Skeletal muscle tissue (tissue), 4 donors: ENCODE results near the gene METTL26. TPM values are rescaled to one million over a fixed set of nuclear protein-coding genes. Genes with fewer than 3 reads are reported as not detected.

Experiments used
- H3K27ac ChIP-seq: one replicate; pipeline ENCODE4 v1.7.0; 2013; ENCODE audit warnings: mild to moderate bottlenecking, low read depth, low read length, inconsistent platforms
- H3K27me3 ChIP-seq, 3 donors: one replicate each; pipeline ENCODE4 v1.7.0; 2013; ENCODE audit warnings: low read length in 3 of 3; ENCODE audit not compliant: control insufficient read depth in 3 of 3, insufficient read depth in 3 of 3
- H3K36me3 ChIP-seq, 3 donors: one replicate each; pipeline ENCODE4 v1.7.0; 2013; ENCODE audit warnings: low read length in 3 of 3; ENCODE audit not compliant: control insufficient read depth in 3 of 3, insufficient read depth in 3 of 3
- H3K4me1 ChIP-seq, 3 donors: one replicate each; pipeline ENCODE4 v1.7.0; 2013; ENCODE audit warnings: low read length in 3 of 3, mild to moderate bottlenecking in 3 of 3; ENCODE audit not compliant: control insufficient read depth in 3 of 3, insufficient read depth in 3 of 3
- H3K4me3 ChIP-seq, 3 donors: one replicate each; pipeline ENCODE4 v1.7.0; 2013; ENCODE audit warnings: low read length in 3 of 3
- H3K9ac ChIP-seq, 3 donors: one replicate each; pipeline ENCODE4 v1.7.0; 2013; ENCODE audit warnings: low read length in 3 of 3, mild to moderate bottlenecking in 3 of 3, moderate library complexity in 2 of 3, low read depth in 1 of 3
- H3K9me3 ChIP-seq, 3 donors: one replicate each; pipeline ENCODE4 v1.7.0; 2013; ENCODE audit warnings: low read length in 3 of 3; ENCODE audit not compliant: control insufficient read depth in 3 of 3
- total RNA-seq: library from RNA; depleted of rRNA; stranded (reverse); fragments of >200 nt; gene quantifications from one replicate; pipeline ENCODE4 v1.2.3, GENCODE V29; 2014
- donor health status: Osteomylitis.

The METTL26 gene
- total RNA-seq, 1 donor from 2014 or later, result 32.4 TPM

DNA sequence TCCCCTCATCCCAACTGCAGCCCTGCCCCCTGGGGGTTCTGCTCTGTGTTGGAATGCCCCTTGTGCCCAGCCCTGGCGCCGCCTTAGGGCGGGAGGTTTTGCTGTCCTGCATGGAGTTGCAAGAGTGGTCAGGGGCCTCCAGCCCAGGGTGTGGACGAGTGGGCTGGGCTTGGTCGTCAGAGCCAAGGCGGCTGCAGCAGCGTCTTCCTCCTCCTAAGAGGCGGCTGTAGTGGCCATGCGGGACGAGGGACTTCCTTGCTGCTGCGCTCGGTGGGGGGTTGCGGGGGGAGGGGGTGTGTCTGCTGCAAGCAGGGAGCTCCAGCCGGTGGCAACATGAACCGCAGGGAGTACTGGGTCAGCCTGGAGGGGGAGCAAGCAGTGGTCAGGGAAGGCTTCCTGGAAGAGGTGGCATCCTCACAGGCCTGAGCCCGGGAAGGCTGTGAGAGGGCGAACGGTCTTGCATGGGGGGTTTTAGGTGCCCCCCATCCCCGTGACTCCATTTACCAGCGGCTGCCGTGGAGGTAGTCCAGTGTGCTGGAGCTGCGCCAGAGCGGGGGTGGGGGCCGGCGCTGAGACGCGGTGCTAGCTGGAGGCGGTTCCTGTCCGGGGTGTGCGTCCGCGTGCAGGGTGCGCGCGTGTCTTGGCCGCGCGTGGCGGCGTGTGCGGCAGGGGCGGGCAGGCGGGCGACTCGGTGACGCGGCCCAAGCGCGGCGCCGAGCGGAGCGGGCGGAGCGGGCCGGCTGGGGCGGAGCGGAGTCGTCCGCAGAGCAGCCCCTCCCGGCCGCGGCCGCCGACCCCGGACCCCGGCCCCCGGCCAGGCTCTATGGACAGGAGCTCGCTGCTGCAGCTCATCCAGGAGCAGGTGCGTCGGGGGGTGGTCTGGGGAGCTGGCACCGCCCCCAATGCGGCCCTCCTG lies 39.1 kb upstream of the METTL26 start, which contains the start of gene RHBDL1:
TSS of gene RHBDL1 (plus strand) at position 704 of the 916 bp plus-strand sequence. CDS start at position 824, 120 bp downstream.
- Histone ChIP-seq H3K4me3 (peak within 1 kb of the TSS in 2 of 3 donors; percentile 29 to 32), H3K9me3 (no peaks in the 10 kb centered on the region), H3K27me3 (peaks cover 0 to 16% (median 7%) of the 10 kb centered on the region in 3 donors), H3K4me1 (peaks cover 6 to 16% (median 13%) of the 10 kb centered on the region in 3 donors), H3K9ac (peak within 1 kb of the TSS in 1 of 3 donors; percentile 57), H3K27ac (no peak within 1 kb of the TSS), H3K36me3 (peaks cover 25 to 36% (median 28%) of the 10 kb centered on the region in 3 donors)

DNA sequence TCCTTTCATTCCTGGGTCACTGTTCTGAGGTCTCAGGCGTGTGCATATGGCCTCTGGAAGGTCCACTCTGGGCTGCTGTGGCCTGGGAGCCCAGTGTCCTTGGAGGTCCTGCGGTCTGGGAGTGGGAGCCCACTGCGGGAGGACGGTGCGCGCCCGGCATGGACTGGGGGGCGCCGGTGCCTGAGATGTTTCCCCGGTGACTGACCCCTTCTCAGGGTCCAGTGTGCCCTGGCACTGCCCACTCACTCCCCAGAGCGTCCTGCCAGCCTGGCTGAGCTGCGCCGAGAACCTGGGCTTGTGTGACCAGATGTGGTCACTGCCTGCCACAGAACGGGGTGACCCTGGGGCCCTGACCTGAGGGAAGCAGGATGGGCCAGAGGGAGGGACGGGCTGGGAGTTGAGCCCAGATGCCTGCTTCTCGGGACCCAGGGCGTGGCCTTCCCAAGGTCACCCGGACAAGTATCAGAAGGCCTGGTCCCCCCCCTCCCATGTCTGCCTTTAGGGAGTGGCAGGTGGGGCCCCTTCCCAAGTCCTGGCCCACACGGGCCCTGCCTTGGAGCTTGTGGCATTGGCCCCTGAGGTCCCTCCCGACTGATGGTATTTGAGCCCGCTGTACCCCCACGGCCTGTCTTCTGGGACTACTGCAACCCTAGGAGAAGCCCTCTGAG lies 38.2 kb upstream of the METTL26 start:
- Histone ChIP-seq H3K9me3 (no peaks in the 10 kb centered on the region), H3K36me3 (peaks cover 30 to 37% (median 36%) of the 10 kb centered on the region in 3 donors), H3K9ac (peak overlapping the region in 2 of 3 donors; percentile 33 to 45), H3K4me3 (no peak overlapping the region), H3K27ac (no peak overlapping the region), H3K27me3 (peaks cover 0 to 16% (median 7%) of the 10 kb centered on the region in 3 donors), H3K4me1 (peaks cover 5 to 16% (median 10%) of the 10 kb centered on the region in 3 donors)

DNA sequence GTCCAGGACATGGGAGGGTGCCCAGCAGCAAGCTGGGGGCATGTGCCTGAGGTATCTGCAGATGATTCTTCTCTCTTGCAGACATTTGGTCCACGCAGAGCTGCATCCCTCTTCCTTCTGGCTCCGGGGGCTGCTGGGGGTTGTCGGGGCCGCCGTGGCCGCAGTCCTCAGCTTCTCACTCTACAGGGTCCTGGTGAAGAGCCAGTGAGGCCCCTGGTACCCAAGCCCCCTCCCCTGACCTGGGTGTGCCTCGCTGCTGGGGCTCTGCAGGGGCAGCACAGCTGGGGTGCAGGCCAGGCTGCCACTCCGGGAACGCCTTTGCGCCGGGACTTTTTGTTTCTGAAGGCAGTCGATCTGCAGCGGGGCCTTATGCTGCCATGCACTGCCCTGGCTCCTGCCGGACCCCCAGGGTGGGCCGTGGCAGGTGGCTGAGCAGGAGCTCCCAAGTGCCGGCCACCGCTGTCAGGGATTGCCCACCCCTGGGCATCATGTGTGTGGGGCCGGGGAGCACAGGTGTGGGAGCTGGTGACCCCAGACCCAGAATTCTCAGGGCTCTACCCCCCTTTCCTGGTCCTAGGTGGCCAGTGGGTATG lies 37.4 kb upstream of the METTL26 start:
- no peak overlapping the region for H3K9ac ChIP-seq
- H3K4me3 ChIP-seq, result no peak overlapping the region
- peaks cover 0 to 16% (median 7%) of the 10 kb centered on the region in 3 donors for H3K27me3 ChIP-seq
- H3K27ac ChIP-seq, result no peak overlapping the region
- H3K9me3 ChIP-seq, result no peaks in the 10 kb centered on the region
- H3K36me3 ChIP-seq, result peaks cover 32 to 40% (median 37%) of the 10 kb centered on the region in 3 donors
- peaks cover 12 to 18% (median 17%) of the 10 kb centered on the region in 3 donors for H3K4me1 ChIP-seq

DNA sequence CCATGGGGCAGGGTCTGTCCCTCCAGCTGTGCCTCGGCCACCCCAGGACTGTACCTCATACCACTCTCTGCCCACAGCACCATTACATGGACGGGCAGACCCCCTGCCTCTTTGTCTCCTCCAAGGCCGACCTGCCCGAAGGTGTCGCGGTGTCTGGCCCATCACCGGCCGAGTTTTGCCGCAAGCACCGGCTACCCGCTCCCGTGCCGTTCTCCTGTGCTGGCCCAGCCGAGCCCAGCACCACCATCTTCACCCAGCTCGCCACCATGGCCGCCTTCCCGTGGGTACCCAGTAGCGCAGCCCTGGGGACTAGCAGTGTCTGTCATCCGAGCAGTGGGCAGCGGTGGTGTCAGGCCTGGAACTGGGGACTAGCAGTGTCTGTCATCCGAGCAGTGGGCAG lies 36.7 kb upstream of the METTL26 start:
- Histone ChIP-seq H3K9me3 (no peaks in the 10 kb centered on the region), H3K9ac (no peak overlapping the region), H3K4me3 (no peak overlapping the region), H3K27ac (no peak overlapping the region), H3K4me1 (peaks cover 12 to 19% (median 17%) of the 10 kb centered on the region in 3 donors), H3K36me3 (peaks cover 32 to 40% (median 37%) of the 10 kb centered on the region in 3 donors), H3K27me3 (peaks cover 0 to 16% (median 7%) of the 10 kb centered on the region in 3 donors)

DNA sequence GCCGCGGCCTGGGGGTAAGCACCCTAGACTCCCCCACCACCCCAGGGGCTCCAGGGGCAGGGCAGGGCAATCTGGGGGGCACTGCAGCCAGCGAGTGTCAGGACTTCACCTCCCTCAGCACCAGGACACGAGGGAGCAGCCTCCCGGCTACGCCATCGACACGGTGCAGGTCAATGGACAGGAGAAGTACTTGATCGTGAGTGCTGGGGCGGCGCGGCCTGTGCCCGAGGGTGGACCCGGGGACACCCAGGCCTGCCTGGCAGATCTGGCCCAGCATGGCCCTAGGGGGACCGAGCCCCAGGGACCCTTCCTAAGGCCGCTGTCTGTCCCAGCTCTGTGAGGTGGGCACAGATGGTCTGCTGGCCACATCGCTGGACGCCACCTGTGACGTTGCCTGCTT lies 36.3 kb upstream of the METTL26 start:
- Histone ChIP-seq H3K27ac (no peak overlapping the region), H3K9ac (no peak overlapping the region), H3K4me3 (no peak overlapping the region), H3K36me3 (peaks cover 32 to 40% (median 37%) of the 10 kb centered on the region in 3 donors), H3K27me3 (peaks cover 0 to 15% (median 7%) of the 10 kb centered on the region in 3 donors), H3K4me1 (peaks cover 16 to 23% (median 21%) of the 10 kb centered on the region in 3 donors), H3K9me3 (no peaks in the 10 kb centered on the region)

DNA sequence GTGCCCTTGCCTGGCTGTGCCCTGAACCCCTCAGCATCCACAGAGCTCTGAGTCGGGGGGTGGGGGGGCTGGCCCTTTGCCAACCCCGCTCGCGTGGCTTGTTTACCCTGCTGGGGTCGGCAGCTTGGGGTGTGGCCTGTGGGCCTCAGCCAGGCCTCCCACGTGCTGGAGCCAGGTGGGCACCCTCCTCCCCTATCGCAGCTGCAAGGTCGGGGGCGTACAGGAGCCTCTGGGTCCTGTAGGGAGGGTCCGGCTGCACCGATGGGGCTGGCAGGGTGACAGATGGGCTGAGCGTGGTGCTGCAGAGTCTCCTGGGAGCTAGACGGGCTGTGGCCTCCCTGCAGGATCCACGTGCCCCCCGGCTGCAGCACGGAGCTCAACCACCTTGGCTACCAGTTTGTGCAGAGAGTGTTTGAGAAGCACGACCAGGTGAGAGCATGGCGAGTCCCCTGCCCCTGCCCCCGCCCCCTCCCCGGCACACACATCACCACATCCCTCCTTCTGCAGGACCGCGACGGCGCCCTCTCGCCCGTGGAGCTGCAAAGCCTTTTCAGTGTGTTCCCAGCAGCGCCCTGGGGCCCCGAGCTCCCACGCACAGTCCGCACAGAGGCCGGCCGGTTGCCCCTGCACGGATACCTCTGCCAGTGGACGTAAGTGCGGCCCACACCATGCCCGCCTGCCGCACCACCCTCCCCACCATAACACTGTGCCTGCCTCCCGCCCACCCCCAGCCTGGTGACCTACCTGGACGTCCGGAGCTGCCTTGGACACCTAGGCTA lies 35.4 kb upstream of the METTL26 start:
- H3K9me3 ChIP-seq, result no peaks in the 10 kb centered on the region
- H3K4me1 ChIP-seq, result peaks cover 19 to 27% (median 25%) of the 10 kb centered on the region in 3 donors
- peaks cover 32 to 40% (median 37%) of the 10 kb centered on the region in 3 donors for H3K36me3 ChIP-seq
- H3K4me3 ChIP-seq, result no peak overlapping the region
- H3K9ac ChIP-seq, result no peak overlapping the region
- peaks cover 0 to 12% (median 7%) of the 10 kb centered on the region in 3 donors for H3K27me3 ChIP-seq
- H3K27ac ChIP-seq, result no peak overlapping the region

DNA sequence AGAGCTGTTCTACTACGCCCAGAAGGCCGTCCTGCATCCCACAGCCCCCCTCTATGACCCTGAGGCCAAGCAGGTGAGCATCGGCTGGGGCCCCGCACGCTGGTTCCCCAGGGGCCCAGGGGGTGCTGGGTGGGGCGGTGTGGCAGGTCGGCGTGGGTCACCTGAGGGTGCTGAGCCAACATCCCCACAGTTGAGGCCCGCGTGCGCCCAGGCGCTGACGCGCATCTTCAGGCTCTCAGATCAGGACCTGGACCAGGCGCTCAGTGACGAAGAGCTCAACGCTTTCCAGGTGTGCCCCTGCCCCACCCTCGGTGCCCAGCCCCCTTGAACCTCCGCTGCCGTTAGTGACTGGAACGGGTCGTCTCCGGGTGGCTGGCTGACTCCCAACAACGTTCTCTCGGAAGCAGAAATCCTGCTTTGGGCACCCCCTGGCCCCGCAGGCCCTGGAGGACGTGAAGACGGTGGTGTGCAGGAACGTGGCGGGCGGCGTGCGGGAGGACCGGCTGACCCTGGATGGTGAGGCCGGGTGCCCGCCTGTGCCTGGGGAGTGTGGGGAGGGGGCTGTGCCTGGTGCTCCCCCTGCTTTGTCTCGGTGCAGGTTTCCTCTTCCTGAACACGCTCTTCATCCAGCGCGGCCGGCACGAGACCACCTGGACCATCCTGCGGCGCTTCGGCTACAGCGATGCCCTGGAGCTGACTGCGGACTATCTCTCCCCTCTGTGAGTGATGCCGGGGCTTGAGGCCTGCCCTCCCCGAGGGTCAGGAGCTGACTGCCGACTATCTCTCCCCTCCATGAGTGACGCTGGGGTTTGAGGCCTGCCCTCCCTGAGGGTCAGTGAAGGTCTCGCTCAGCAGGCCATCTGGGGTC lies 34.6 kb upstream of the METTL26 start:
- H3K27me3 ChIP-seq, result peaks cover 0 to 7% (median 7%) of the 10 kb centered on the region in 3 donors
- no peaks in the 10 kb centered on the region for H3K9me3 ChIP-seq
- H3K9ac ChIP-seq, result no peak overlapping the region
- no peak overlapping the region for H3K4me3 ChIP-seq
- H3K27ac ChIP-seq, result no peak overlapping the region
- peaks cover 32 to 40% (median 37%) of the 10 kb centered on the region in 3 donors for H3K36me3 ChIP-seq
- peaks cover 19 to 27% (median 24%) of the 10 kb centered on the region in 3 donors for H3K4me1 ChIP-seq

DNA sequence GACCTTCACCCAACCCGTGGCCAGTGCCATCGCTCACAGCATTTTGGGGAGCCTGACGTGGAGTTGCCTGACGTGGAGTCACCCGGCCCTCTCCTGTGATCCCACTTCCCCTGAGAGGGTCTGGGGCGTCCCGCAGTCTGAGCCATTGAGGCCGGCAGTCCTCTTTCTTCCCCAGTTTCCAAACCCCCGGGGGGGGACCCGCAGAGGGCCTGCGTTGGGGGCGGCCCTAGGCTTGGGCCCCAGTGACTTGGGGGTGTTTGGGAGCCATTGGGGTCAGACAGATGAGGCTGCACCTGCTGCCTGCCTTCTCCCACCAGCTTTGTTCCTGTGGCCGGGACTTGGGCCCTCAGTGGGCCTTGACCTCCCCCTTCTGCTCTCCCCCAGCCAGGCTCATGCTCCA lies 33.6 kb upstream of the METTL26 start:
- Histone ChIP-seq H3K4me1 (peaks cover 16 to 20% (median 18%) of the 10 kb centered on the region in 3 donors), H3K9me3 (no peaks in the 10 kb centered on the region), H3K4me3 (no peak overlapping the region), H3K9ac (peak overlapping the region in 2 of 3 donors; percentile 3 to 82), H3K36me3 (peaks cover 32 to 40% (median 37%) of the 10 kb centered on the region in 3 donors), H3K27ac (no peak overlapping the region), H3K27me3 (peaks cover 0 to under 1% (median 0%) of the 10 kb centered on the region in 3 donors)
